GM08714 (cell line): ENCODE results near the gene RNF152.

ENCODE experiments used
- H3K4me3 ChIP-seq: fragments of 200-500 bp; sonication (Bioruptor generic); 2 replicates; pipeline ENCODE4 v1.5.1; 2014; ENCODE audit warnings: mild to moderate bottlenecking, low read length, inconsistent platforms
- ZNF274 ChIP-seq: IDR thresholded peaks from 2 replicates; pipeline ENCODE4 v1.6.1; 2012; ENCODE audit warnings: mild to moderate bottlenecking, low read depth, low read length

Gene RNF152

DNA sequence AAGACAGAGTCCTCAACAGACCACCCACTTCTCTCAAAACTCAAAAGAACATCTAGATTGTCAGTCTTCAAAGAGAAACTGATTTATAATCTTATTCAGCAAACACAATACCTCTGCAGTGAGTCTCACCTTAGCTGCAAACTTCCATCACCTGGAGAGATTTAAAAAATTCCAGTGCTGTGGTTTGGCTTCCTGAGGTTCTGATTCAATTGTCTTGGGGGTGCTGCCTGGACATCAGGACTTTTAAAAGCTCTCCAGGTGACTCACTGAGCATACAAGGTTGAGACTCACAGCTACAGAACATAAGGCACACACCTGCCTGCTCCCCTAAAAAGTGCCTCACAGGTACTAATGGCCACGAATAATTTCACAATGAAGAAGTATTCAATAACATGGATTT, 40.3 kb downstream of the RNF152 start:
- H3K4me3 ChIP-seq, result no peak overlapping the region

GRCh38 chr18:61851940-61852451, 40.8 kb downstream of the RNF152 start:
- H3K4me3 ChIP-seq, result no peak overlapping the region
- no peak for TF ChIP-seq ZNF274

More for the DNA sequence above, 40.3 kb downstream of the RNF152 start:
- TF ChIP-seq ZNF274, result no peak

- H3K4me3 ChIP-seq, result no peak overlapping the region
- TF ChIP-seq ZNF274, result no peak
Observed at GRCh38 chr18:61851279-61851678, 41.5 kb downstream of the RNF152 start.

GRCh38 chr18:61850756-61851155, 42.1 kb downstream of the RNF152 start:
- no peak overlapping the region for H3K4me3 ChIP-seq
- TF ChIP-seq ZNF274, result no peak

DNA sequence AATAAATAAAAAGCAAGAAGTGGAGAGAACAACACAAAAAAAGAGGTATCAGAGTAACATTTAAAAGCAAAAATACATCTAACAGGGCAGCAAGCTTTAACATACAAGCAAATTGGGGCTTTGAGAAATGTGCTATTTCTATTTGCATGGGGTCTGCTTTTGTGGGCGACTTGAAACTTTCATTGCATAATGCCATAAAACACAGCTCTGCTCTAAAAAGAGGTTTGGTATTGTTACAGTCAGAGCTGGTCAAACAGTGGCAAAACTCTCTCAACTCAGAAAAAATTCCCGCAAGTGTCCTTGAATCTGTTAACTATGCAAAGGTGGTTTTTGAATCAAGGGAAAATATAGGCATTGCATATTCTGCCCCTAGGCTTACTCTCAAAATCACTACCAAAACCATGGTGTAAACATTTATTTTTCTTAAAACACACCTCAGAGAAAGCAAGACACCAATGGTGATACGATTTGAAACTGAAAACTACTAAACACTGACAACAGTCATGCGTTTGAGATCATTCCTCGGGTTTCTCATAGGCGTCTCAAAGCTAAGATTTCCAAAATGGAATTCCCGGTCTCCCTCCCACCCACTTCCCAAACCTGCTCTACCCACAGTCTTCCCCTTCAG, 45.5 kb downstream of the RNF152 start:
- H3K4me3 ChIP-seq, result no peak overlapping the region
- no peak for TF ChIP-seq ZNF274

- no peak overlapping the region for H3K4me3 ChIP-seq
Observed at GRCh38 chr18:61845197-61845596, 47.6 kb downstream of the RNF152 start.

GRCh38 chr18:61844726-61845125, 48.1 kb downstream of the RNF152 start:
- H3K4me3 ChIP-seq, result no peak overlapping the region

More at GRCh38 chr18:61845197-61845596, 47.6 kb downstream of the RNF152 start:
- TF ChIP-seq ZNF274, result no peak

GRCh38 chr18:61842146-61842545, 50.7 kb downstream of the RNF152 start:
- no peak overlapping the region for H3K4me3 ChIP-seq
- no peak for TF ChIP-seq ZNF274

More at GRCh38 chr18:61844726-61845125, 48.1 kb downstream of the RNF152 start:
- no peak for TF ChIP-seq ZNF274

GRCh38 chr18:61841706-61842105, 51.1 kb downstream of the RNF152 start:
- TF ChIP-seq ZNF274, result no peak
- no peak overlapping the region for H3K4me3 ChIP-seq

DNA sequence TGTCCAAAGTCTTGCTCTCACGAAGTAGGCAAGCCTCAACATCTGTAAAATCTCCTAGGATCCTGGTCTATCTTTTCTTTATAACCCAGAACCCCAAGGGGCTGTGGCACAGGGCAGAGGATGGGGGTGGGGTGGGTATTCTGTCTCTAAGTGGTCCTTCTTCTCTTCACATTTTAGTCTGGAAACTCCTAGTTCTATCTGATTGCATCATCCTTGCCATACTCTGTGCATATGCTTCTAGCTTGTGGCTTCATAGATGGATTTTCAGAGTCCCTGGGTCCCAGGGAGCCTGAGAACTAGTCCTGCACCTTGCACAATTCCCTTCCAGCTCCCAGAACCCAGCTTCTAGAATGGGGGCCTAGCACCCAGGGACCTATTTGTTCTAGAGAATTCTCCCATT, 52.5 kb downstream of the RNF152 start:
- TF ChIP-seq ZNF274, result no peak
- no peak overlapping the region for H3K4me3 ChIP-seq

DNA sequence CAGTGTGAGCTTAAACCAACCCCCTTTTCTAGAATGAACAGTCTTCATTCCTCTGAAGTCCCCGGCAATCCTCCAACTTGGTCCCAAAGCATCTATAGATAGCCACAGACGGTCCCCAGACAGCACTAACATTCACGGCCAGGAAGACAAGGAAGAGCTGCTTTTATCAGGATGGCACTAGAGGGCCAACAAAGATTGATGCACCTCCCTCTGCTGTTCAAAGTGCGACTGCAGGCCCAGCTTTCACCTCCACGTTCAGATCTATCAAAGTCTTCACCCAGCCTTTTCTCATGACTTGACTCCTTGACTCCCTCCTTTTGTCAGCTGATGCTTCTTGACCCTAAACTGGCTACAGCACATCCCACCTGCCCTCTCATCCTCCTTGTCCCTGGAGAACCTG, 54.3 kb downstream of the RNF152 start:
- TF ChIP-seq ZNF274, result no peak

GRCh38 chr18:61833978-61834377, 58.8 kb downstream of the RNF152 start:
- TF ChIP-seq ZNF274, result no peak
- H3K4me3 ChIP-seq, result no peak overlapping the region

More for the DNA sequence above, 54.3 kb downstream of the RNF152 start:
- H3K4me3 ChIP-seq, result no peak overlapping the region

- H3K4me3 ChIP-seq, result no peak overlapping the region
- no peak for TF ChIP-seq ZNF274
Observed at GRCh38 chr18:61833387-61833786, 59.4 kb downstream of the RNF152 start.

DNA sequence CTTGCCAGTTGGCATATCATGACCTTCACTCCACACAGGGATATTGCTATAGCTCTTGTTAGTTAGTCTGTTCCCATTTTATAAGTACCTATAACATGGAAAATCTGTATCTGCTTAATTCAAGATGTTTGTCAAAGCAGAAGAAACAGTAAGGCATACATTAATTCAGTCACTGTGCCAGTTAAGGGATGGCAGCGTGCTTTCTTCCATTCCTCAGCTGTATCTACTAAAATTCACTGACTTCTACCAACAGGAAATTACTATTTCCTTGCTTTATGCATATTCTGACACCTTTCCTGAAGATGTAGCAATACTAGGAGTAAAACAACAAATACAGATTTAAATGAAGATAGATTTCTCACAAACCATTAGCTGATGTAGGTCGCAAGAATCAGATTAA, 59.9 kb downstream of the RNF152 start:
- no peak overlapping the region for H3K4me3 ChIP-seq
- TF ChIP-seq ZNF274, result no peak

- H3K4me3 ChIP-seq, result no peak overlapping the region
- no peak for TF ChIP-seq ZNF274
Observed at GRCh38 chr18:61831071-61831470, 61.7 kb downstream of the RNF152 start.

DNA sequence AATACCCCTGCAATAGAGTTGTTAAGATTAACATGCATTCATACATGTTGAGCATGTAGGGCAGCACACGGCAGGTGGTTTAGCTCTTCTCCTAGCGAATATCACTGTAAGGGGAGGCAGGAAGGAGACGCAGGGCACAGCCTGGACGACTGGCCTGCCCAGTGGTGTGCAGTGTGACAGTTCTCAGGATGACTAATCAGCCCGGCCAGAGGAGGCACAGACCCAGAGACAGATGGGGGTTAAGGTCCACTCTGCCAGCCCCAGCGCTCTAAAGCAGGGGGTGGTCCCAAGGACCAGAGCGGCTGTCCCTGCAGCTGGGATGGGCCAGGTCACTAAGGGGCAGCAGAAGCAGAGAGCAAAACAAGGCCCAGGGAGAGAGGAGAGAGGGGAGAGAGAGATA, 63.7 kb downstream of the RNF152 start:
- no peak for TF ChIP-seq ZNF274

More for the DNA sequence above, 63.7 kb downstream of the RNF152 start:
- H3K4me3 ChIP-seq, result no peak overlapping the region
